T-helper 1 cell (primary cell): ENCODE measurements around the gene TXNDC5.

Source experiments
- DNase-seq, 5 donors: peaks; one replicate each; pipeline ENCODE4 v3.0.0-alpha.2; 2012 to 2020
- total RNA-seq, 4 donors: gene quantifications; one replicate each; lab custom pipeline; 2026; lab: John Stamatoyannopoulos, UW

TXNDC5 gene
- 0.46 to 1.3 (median 0.82) reads per million in 4 donors for total RNA-seq

DNA sequence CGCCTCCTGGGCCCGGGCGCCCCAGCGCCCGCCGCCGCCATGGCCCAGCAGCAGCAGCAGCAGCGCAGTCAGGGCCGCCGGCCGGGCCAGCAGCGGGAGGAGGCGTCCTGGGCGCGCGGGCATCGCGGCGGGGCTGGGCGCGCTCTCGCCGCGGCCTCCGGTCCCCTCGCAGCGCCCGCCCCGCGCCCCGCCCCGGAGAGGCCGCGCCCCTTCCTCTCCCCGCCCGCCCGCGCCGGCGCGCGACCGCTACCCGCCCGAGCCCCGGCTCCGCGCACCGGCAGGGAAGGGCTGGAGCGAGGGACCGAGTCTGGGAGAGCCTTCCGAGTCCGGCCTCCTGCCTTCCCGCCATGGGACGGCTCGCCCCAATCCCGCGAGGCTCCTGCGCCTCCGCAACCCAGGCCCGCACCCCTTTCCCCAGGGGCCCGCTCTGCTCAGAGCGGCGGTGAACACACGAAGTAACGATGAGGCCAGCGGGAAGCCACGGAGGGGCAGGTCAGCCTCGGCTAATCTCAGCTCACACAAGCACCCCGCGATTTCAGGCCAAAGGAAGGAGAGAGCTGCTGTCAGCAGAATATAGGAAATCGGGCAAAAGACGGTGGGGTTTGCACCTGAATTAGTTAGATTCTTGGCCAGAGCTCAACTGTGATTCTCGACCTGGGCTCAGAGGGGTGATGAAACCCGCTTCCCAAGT, at the start of gene TXNDC5:
TXNDC5 (minus strand) TSS at position 135 of the 691 bp plus-strand sequence; CDS start at position 123, 12 bp downstream.
- DNase-seq, result peak; percentile 34 to 57 (median 50)

- no peak for DNase-seq
These were observed 49.6 kb upstream of the TXNDC5 start for GRCh38 chr6:7960141-7960540.

DNA sequence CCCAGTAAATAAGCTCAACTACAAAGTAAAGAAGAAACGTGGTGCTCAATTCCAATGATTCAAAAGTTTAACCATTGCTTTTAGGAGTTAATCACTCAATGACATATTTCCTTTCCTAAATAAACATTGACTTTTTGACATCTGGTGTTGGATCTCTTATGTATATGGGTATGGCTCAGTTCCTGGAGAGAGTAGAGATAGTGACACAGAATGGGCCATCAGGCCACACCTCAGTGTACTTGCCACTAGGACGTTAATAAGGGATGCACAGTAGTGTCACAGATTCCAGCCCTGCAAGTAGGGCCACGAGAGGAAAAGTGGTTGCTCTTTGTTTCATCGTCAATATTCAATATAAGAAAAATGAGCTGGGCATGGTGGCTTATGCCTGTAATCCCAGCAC, 48.9 kb upstream of the TXNDC5 start:
- DNase-seq, result no peak

DNA sequence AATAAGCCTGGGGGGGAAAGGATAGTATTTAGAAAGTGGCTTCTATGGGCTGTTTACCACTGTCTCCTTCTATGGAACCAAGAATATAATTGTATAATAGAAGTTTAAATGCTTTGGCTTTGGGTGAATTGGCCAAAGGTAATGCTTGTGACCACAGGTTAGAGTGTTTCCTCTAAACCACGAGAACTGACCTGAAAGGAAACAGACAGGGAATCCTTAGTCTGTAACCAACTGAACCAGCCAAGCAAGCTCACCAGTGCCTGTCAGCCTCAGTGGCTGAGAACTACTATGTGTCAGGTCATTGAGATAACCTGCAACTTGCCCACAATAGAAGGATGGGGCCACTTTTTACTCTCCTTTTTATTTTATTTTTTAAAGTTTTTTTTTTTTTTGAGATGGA, 47.9 kb upstream of the TXNDC5 start:
- no peak for DNase-seq

DNA sequence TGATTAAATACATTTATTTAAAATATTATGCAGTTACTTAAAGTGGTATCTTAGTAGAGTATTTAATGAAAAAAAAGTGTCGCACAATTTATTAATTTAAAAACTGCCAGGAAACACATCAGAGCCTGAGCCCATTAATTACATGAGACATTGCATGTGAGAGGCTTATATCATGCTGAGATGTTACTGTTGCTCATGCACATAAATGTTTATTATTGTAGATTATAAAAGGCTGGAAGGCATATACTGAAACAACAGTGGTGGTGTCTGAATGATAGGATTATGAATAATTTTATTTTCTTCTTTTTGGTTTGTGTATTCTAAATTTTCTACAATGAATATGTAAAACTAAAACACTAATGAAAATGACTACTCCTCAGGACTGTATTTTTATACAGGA, 45.7 kb upstream of the TXNDC5 start:
- DNase-seq, result no peak

DNA sequence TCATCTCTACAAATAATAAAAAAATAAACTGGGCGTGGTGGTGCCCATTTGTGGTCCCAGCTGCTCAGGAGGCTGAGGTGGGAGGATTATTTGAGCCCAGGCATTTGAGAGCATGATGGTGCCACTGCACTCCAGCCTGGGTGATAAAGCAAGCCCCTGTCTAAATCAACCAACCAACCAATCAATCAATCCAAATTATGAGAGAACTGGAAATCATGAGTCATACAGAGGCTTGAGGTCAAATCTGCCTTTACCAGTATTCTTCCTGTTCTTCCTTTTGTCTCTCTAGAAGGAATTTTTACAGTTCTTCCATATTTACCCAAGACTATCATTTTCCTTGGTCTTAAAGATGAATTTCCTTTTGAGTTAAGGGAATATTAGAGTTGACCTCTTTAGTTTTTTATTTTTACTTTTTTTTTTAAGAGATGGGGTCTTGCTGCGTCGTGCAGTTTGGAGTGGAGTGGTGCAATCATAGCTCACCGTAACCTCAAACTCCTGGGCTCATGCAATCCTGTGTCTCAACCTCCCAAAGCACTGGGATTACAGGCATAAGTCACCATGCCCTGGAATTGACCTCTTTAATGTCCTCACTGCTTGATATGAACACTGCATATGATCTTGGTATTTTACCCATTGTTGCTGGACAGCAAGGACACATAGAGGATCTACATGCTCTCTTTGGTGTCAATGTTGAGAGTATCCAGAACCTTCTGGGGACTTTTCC, 44.1 kb upstream of the TXNDC5 start:
- DNase-seq, result no peak

DNA sequence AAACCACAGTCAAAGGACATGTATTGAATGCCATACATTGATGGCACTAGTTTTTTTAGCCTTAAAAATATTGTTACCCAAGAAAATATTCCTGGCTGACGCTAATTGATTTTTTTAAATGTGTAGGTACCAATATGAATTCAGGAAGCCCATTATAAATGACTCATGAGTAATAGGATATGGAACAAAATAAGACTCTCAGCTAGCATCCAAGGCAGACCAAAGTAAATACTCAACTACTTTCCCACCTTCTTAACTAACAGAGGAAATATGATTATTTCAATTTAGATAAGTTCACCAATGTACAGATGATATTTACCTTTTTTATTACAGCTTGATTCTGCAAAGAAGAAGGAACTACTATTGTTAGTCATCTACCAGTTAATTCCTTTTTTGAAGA, 43.2 kb upstream of the TXNDC5 start:
- no peak for DNase-seq

DNA sequence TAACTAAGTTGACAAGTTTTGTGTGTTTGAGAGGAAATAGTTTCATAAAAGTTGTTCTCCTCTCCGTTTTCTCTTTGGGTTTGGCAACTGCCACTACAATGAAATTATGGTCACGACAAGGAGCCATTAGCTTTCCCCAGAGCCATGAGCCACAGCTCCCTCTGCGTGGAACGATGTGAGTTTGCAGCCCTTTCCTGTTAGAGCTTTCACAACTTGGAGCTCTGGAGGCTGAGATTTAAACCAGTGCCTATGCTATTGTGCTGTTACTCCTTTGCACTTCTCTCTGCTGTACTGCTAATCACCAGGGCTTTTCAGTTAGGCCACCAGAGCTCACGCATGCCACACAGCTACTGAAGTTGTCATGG, 29.3 kb upstream of the TXNDC5 start:
- no peak for DNase-seq

GRCh38 chr6:7939184-7939863, 28.7 kb upstream of the TXNDC5 start:
- DNase-seq, result no peak

GRCh38 chr6:7938562-7939183, 28.1 kb upstream of the TXNDC5 start:
- DNase-seq, result no peak

- no peak for DNase-seq
These were observed 23.2 kb upstream of the TXNDC5 start for GRCh38 chr6:7933794-7934193.

GRCh38 chr6:7932625-7933024, 22.0 kb upstream of the TXNDC5 start:
- no peak for DNase-seq

DNA sequence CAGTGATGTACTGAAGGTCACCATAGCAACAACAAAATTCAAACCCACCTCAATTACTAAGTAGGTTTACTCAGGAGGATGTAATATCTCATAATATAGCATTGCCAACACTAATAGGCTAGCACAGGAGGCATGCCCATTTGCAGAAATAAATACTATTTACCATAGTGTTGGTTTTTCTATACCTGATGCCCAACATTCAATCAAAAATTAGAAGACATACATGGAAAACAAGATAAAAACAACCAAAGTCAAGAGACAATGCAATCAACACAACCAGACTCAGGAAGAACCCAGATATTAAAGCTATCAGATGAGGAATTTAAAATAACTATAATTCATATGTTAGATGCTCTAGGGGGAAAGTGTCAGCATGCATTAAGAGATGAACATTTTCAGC, 14.3 kb upstream of the TXNDC5 start:
- no peak for DNase-seq

DNA sequence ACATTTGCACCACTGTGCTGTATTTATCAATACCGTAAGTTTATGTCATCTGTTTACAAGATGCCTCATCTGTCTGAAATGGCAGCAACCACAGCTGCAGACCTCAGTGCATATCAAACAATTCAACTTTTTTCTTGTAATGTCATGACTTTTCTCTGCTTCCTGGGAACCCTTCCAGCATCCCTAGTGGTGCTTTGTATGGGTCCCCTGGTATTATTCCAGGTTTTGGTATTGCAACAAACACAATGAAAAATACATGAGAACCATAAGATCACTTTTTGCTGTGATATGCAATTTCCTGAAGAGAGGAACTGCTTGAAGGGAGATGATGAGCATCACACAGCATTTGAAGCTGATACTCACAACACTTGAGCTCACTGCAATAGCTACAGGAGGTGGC, 12.0 kb upstream of the TXNDC5 start:
- DNase-seq, result no peak

DNA sequence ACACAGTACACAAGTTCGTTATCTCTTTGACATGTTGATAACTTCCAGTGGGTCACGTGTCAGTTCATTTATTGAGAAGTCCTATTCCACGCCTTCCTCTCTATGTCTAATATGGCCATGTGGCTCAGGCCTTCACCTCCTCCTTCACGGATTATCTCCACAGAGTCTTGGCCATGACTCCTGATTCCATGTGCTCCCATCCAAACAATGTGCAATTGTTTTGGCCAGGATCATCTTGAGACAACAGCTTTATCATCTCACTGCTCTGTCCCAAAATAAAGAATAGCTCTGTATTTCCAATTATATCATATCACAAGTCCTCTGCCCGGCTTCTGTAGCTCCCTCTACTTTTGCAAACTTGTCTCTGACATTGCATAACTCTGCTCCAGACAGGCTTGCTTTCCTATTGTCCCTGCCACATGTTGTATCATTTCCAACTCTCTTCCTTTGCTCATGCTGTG, 11.1 kb upstream of the TXNDC5 start:
- no peak for DNase-seq

GRCh38 chr6:7921046-7921445, 10.5 kb upstream of the TXNDC5 start:
- no peak for DNase-seq

- DNase-seq, result no peak
These were observed 9.8 kb upstream of the TXNDC5 start for GRCh38 chr6:7920425-7920824.

DNA sequence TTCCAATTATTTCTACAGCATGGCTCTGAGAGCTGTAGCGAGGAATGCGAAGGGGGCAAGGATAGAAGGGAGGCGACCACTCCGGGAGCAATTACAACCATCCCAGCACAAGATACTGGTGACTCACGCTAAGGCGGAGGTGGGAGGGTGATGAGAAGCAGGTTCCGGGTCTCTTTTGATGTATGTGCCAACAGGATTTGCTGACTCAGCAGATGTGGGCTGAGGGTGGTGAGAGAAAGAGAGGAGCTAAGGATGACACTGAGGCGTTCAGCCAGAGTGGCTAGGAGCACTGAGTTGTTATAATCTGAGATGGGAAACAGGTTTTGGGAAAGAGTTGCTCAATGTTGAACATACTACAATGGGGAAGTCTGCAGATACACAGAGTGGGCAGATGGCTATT, 9.3 kb upstream of the TXNDC5 start:
- no peak for DNase-seq

DNA sequence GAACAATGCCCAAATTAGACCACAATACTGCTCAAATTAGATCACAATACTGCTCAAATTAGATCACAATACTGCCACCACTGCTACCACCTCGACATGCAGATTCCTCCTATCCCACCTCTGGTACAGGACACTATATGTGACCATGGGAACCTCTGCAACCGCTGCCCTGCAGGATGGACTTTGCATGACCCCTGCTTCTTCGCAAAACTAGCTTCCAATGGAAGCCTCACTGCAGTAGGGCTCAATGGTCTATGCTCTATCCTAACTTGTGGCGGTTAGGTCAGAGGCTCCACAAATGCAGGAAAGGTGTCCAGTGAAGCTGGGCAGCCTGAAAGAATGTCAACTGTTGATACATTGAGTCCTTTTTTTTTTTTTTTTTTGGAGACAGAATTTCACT, 7.8 kb upstream of the TXNDC5 start:
- DNase-seq, result no peak

- DNase-seq, result no peak
These were observed 7.1 kb upstream of the TXNDC5 start for GRCh38 chr6:7917729-7918128.

GRCh38 chr6:7916959-7917358, 6.4 kb upstream of the TXNDC5 start:
- DNase-seq, result no peak

DNA sequence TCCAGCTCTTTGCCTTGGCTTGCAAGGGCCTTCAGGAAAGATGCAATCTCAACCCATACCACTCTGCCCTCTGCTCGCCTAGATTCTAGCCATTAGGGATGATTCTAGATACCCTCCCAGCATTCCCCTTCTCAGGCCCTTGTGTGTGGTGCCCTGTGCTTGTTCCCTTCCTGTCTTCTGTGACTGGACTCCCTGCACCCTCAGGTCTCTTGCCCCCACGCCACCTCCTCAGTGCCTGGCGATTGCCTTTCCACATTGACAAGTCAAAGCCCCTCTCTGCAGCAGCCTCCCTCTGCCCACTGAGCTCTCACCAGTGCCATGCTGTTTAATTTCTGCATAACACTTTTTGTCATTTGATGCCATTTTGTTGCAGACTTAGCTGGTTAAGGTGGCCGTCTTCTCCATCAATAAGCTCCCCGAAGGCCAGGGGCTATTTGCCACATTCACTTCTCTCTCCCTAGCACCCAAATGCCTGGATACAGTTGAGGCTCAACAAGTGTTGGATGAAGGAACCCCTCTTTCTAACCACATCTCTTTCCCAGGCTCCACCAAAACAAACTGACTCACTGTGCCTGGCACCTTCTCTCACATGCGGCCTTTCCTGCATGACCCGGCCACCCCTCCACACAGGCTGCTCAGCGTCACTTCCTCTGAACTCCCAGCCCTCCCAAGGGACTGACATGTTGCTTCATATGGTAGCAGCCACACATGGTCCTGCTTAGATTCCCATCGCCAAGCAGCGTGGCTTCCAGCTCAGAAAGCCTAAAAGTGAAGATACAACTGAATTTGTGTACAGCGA, 4.6 kb upstream of the TXNDC5 start:
- DNase-seq, result no peak

GRCh38 chr6:7914311-7914710, 3.7 kb upstream of the TXNDC5 start:
- DNase-seq, result no peak
